ENCODE data around the gene ANXA1. TPM values are rescaled to one million over a fixed set of nuclear protein-coding genes. Genes with fewer than 3 reads are reported as not detected.

The ANXA1 gene
- total RNA-seq, 2 donors from 2014 or later = 50.3 to 57.1 TPM

DNA sequence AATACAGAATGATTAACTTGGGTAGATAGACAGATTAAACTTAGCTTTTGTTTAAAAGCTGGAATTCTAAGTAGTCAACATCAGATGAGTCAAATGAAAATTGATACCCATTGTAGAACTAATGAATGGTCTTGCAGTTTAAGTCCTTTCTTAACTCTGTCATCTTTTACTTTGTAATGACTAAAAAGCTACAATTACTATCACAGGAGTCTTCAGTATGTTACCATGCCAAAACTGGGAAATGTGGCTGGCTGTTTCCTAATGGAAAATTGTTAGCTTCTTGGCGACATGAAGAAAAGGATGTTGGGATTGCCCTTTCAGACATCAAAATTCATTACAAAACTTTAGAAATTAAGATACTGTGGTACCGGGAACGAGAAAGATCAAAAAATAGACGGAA is 20.2 kb upstream of the ANXA1 start:
- Mint-ChIP-seq H3K36me3 (ENCODE audit: low read depth) (no peaks in the 10 kb centered on the region), H3K27ac (peak overlapping the region; percentile 96), H3K4me3 (peak overlapping the region; percentile 87), H3K4me1 (peaks cover 29% of the 10 kb centered on the region), H3K27me3 (no peaks in the 10 kb centered on the region), H3K9me3 (no peaks in the 10 kb centered on the region)
- peak; percentile 24 for ATAC-seq (replicated peaks)

DNA sequence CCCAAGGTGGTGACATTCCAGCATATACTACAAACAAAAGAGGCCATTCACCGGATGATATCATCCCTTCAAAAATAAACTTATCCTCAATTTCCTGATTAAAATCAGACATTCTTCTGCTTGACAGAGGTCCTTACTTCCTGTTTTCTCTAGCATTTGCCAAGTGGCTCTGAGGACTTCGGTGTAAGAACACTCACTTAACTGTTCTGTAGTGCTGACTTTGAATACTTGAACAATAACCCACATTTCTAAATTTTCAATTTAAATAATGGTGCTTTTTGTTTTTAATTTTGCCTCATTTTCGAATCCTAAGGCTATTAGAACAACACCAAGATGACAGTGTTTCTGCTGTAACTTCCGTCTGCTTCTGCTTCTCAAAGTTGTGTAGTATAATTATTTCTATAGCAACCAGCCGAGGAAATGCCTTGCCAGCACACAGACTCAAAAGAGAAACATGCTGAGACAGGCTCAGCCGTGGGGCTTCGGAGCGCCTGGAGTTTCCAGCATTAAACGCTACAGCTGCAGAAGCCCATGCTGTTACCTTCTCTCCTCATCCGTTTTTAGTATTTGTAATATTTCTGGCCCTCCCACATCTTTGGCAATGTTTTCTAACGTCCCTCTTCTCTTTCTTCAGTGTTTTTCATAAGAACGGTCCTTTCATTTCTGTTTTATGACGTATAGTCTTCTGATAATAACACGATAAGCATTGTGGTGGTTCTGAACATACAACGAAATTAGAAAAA is 19.5 kb upstream of the ANXA1 start:
- no peaks in the 10 kb centered on the region for H3K36me3 Mint-ChIP-seq (ENCODE audit: low read depth)
- peak overlapping the region; percentile 87 for H3K4me3 Mint-ChIP-seq
- H3K27me3 Mint-ChIP-seq = no peaks in the 10 kb centered on the region
- peak; percentile 89 for ATAC-seq (replicated peaks)
- peak overlapping the region; percentile 96 for H3K27ac Mint-ChIP-seq
- H3K9me3 Mint-ChIP-seq = no peaks in the 10 kb centered on the region
- H3K4me1 Mint-ChIP-seq = peaks cover 29% of the 10 kb centered on the region

DNA sequence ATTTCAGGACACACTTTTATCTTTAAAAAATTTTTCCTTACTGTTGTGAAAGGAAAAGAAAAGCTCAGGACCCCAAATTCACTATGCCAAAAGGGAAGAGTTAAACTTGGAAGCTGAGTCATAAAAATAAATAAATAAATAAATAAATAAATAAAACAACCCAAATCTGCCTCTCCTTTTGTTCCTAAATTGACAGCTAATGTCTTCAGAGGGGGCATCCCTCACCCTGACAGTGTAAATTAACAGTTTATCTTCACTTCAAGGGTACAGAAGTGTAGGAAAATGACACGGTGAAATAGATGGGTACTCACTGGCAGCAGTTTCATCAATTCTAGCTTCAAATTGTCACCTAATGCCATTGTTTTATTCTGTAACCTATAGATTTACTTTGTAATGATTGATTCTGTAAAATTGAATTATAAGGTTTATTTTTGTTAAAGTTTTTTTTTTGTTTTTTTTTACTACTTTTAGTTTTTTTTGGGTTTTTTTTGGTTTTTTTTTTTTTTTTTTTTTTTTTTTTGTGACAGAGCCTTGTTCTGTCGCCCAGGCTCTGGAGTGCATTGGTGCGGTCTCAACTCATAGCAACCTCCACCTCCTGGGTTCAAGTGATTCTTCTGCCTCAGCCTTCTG is 18.5 kb upstream of the ANXA1 start:
- peak overlapping the region; percentile 96 for H3K27ac Mint-ChIP-seq
- H3K9me3 Mint-ChIP-seq = no peaks in the 10 kb centered on the region
- no peaks in the 10 kb centered on the region for H3K36me3 Mint-ChIP-seq (ENCODE audit: low read depth)
- peak overlapping the region; percentile 87 for H3K4me3 Mint-ChIP-seq
- H3K4me1 Mint-ChIP-seq = peaks cover 29% of the 10 kb centered on the region
- H3K27me3 Mint-ChIP-seq = no peaks in the 10 kb centered on the region
- ATAC-seq (replicated peaks) = no peak

DNA sequence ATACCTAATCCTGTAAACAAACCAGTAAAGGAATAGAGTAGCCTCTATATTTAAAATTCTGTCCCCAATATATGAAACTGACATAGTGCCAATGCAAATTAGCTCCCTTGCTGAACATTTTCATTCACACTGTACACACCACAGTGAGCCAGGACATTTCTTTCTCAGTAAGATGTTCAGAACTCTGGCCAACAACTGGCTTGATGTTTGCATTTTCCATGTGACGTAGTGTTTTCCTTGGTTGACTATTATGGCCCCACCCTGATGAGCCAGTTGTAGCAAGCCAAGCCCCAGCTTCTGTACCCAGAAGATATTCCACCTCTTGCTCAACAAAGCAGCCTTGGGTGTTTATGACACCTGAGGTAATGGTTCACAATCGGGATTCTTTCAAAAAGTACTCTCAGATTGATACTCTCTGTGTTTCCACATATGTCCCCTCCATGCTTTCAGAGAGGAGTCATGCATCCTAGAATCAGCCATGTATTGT is 17.7 kb upstream of the ANXA1 start:
- H3K4me3 Mint-ChIP-seq = peak overlapping the region; percentile 87
- peak overlapping the region; percentile 96 for H3K27ac Mint-ChIP-seq
- ATAC-seq (replicated peaks) = peak; percentile 22
- H3K9me3 Mint-ChIP-seq = no peaks in the 10 kb centered on the region
- H3K27me3 Mint-ChIP-seq = no peaks in the 10 kb centered on the region
- H3K4me1 Mint-ChIP-seq = peaks cover 29% of the 10 kb centered on the region
- H3K36me3 Mint-ChIP-seq (ENCODE audit: low read depth) = no peaks in the 10 kb centered on the region

DNA sequence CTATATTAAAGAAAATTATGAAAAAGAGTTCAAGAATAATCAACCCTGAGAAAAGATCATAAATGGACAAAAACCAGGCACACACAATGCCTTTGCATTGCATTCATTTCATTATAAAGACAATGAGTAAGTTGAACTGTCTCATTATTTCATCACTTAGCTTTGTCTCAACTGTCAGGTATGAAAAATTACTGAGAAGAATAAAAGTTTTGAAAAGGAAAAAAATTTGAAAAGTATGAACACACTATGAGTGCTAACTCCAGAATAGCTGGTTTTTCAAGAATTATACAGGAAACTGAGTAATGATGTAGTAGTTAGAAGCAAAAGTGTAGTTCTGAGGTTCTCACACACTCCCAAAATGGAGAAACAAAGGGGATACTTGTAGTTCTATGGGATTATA is 16.3 kb upstream of the ANXA1 start:
- ATAC-seq (replicated peaks) = peak; percentile 37
- Mint-ChIP-seq H3K4me1 (peaks cover 22% of the 10 kb centered on the region), H3K36me3 (ENCODE audit: low read depth) (no peaks in the 10 kb centered on the region), H3K9me3 (no peaks in the 10 kb centered on the region), H3K27me3 (no peaks in the 10 kb centered on the region), H3K4me3 (no peak overlapping the region), H3K27ac (peak overlapping the region; percentile 20)

DNA sequence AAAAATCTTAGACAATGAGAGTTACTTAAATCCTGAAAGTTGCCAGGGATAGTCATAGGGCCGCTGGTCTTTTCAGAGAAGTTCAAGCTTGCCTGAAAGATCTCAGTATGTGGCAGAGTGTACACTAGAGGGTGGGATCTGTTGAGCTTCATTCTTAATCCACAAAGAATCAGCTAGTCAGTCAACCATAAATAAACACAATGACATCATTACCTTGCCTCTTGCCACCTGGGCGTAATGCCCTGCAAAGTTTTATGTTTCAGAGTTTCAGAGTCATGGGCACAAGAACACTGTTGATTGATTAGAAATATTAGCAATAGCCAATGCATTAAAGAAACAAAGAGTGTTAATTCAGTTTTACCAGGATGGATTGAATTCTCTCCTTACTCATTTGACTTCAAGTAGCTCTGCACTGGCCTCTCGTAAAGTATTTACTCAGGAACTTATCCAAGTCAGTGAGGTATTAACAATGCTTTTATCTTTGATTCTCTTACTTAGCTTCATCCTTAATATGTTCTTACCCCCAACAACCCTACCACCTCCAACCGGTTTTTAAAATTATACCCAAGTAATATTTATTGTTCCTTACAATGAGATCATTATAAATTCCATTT is 14.3 kb upstream of the ANXA1 start:
- no peak overlapping the region for H3K4me3 Mint-ChIP-seq
- H3K27me3 Mint-ChIP-seq = no peaks in the 10 kb centered on the region
- no peak overlapping the region for H3K27ac Mint-ChIP-seq
- no peaks in the 10 kb centered on the region for H3K36me3 Mint-ChIP-seq (ENCODE audit: low read depth)
- no peaks in the 10 kb centered on the region for H3K9me3 Mint-ChIP-seq
- ATAC-seq (replicated peaks) = no peak
- H3K4me1 Mint-ChIP-seq = peaks cover 14% of the 10 kb centered on the region

DNA sequence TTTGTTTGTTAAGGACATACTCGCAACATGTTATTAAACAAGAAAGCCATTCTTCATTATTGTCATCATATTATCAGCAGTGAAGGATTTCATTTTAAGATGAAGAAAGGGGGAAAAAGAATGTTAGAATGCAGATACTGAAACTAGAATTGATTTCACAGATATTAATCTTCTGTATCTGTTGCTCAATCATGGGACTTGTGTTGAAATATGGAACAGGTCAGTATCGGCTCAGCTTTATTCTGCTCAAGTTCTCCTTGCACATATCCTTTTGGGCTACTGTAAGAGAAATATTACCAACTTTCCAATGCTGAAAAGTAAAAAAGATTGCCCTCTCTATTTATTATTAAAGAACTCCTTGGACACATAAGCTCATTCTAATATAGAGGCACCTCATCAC is 13.8 kb upstream of the ANXA1 start:
- Mint-ChIP-seq H3K9me3 (no peaks in the 10 kb centered on the region), H3K4me1 (peaks cover 14% of the 10 kb centered on the region), H3K36me3 (ENCODE audit: low read depth) (no peaks in the 10 kb centered on the region), H3K27ac (no peak overlapping the region), H3K4me3 (no peak overlapping the region), H3K27me3 (no peaks in the 10 kb centered on the region)
- no peak for ATAC-seq (replicated peaks)

DNA sequence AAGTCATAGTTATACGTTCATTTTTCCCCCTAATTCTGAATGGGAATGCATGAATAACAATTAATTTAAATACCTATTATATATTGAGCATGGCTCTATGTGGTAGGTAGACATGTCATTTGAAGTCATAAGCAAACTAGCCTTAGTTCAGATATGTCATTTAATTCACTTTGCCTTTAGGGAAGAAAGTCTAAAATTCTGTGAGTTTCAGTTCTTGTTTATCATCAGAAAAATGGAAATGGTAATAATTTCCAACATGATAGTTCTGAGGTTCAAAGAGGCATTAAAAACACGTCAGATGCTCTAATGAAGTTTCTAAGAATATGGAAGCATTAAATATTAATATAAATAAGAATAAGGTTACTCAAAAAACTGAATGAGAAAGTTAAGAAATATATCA is 13.1 kb upstream of the ANXA1 start:
- no peak for ATAC-seq (replicated peaks)
- H3K27ac Mint-ChIP-seq = no peak overlapping the region

DNA sequence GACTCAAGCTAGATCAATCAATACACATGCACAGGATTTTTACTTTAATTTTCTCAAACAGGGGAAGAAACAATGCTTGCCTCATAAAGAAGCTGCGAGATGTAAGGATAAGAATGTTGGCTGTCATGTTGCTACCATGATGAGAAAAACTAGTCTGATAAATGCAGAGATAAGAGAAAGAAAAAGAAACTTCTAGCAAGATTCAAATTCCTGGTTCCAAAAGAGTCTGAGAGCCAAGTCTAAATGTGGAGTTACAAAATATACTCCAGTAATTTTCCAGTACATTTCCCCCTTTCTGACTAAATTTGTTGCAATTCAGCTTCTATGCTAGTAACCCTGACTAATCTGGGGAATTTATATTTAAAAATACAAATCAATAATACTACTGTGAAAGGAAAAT is 10.4 kb upstream of the ANXA1 start:
- H3K4me1 Mint-ChIP-seq = peaks cover 5% of the 10 kb centered on the region
- ATAC-seq (replicated peaks) = no peak
- no peak overlapping the region for H3K4me3 Mint-ChIP-seq
- H3K9me3 Mint-ChIP-seq = no peaks in the 10 kb centered on the region
- no peak overlapping the region for H3K27ac Mint-ChIP-seq
- H3K27me3 Mint-ChIP-seq = no peaks in the 10 kb centered on the region
- no peaks in the 10 kb centered on the region for H3K36me3 Mint-ChIP-seq (ENCODE audit: low read depth)

More for the DNA sequence above, 13.1 kb upstream of the ANXA1 start:
- Mint-ChIP-seq H3K36me3 (ENCODE audit: low read depth) (no peaks in the 10 kb centered on the region), H3K9me3 (no peaks in the 10 kb centered on the region), H3K4me3 (no peak overlapping the region), H3K27me3 (no peaks in the 10 kb centered on the region), H3K4me1 (peaks cover 14% of the 10 kb centered on the region)

DNA sequence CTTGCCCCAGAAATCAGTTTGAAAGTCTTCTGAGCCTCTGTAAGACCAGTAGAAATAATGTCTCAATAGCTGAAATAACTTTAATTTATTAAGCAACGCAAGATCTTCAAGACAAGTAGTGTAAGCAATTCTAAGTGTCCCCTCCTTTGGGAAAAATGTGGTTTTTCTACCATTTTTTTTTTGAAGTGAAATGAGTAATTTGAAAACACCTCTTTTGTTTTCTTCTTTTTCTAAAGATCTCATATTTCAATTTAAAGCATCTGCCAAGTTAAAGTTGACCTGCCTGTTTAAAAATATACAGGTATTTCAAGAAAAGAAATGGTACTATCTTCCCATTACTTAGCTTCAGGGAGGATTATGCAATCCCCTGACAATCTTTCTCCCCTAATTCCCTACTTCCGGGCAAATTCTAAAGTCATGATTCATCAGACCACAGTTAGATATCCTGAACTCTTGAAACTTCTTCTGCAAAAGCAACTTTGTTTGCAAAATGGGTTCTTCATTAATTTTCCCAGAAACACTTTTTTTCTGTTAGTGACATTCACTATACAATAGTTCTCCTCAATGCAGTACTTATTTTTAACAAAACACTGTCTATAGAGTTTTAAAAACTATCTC is 7.8 kb upstream of the ANXA1 start:
- Mint-ChIP-seq H3K36me3 (ENCODE audit: low read depth) (no peaks in the 10 kb centered on the region), H3K9me3 (no peaks in the 10 kb centered on the region), H3K4me3 (no peak overlapping the region), H3K27me3 (no peaks in the 10 kb centered on the region), H3K4me1 (peaks cover 5% of the 10 kb centered on the region), H3K27ac (no peak overlapping the region)
- ATAC-seq (replicated peaks) = no peak

DNA sequence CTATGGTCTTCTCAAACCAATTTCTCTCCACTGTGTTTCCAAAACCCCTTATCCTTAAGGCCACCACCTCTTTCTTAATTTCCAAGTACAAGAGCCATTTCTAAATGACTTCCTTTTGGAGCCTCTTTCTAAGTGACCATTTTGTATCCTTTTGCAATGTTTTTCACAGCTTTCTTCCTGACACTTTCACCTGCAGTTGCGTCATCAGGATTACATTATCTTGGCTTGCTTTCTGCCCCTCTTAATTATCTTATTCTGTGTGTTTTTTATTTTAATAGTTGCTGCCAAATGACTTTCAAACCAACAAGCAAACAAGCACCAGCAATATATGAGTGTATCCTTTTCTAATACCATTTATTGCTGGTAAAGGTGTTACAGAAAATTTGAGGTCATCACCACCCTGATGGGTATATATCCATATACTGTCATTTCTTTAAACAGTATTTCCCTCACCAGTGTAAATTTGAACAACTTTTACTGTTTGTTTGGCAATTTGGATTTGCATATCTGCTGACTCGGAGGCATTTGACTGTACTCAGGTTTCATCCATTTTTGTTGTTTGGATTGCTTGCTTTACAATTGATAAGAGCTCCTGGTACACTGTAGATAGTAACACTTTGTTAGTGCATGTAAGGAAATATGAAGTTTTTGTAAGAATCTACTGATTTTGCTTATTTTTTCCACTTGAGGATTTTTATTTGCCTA is 5.4 kb upstream of the ANXA1 start:
- H3K36me3 Mint-ChIP-seq (ENCODE audit: low read depth) = no peaks in the 10 kb centered on the region
- peaks cover 16% of the 10 kb centered on the region for H3K4me1 Mint-ChIP-seq
- no peaks in the 10 kb centered on the region for H3K9me3 Mint-ChIP-seq
- H3K27ac Mint-ChIP-seq = no peak overlapping the region
- H3K4me3 Mint-ChIP-seq = no peak overlapping the region
- no peaks in the 10 kb centered on the region for H3K27me3 Mint-ChIP-seq
- ATAC-seq (replicated peaks) = no peak

DNA sequence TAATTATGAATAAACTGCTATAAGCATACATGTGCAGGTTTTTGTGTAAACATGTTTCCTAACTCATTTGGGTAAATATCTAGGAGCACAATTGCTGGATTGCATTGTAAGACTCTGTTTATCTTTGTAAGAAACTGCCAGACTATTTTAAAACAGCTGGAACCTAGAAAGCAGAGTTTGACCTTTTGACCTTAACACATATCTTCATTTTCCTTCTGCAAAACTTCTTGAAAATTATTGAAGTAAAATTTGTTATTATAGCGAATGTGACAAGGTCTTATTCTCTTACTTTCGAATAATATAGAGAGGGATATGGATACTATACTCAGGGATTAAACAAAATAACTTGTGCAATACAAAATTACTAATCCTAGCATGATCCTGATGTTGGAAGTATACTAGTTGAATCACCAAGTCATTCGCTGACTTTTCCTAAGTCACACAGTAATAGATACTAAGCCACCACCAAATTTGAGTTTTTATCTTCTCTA is 3.2 kb upstream of the ANXA1 start:
- Mint-ChIP-seq H3K9me3 (no peaks in the 10 kb centered on the region), H3K27me3 (no peaks in the 10 kb centered on the region), H3K36me3 (ENCODE audit: low read depth) (no peaks in the 10 kb centered on the region), H3K27ac (peak overlapping the region; percentile 92), H3K4me1 (peaks cover 26% of the 10 kb centered on the region), H3K4me3 (peak overlapping the region; percentile 74)
- peak; percentile 18 for ATAC-seq (replicated peaks)

DNA sequence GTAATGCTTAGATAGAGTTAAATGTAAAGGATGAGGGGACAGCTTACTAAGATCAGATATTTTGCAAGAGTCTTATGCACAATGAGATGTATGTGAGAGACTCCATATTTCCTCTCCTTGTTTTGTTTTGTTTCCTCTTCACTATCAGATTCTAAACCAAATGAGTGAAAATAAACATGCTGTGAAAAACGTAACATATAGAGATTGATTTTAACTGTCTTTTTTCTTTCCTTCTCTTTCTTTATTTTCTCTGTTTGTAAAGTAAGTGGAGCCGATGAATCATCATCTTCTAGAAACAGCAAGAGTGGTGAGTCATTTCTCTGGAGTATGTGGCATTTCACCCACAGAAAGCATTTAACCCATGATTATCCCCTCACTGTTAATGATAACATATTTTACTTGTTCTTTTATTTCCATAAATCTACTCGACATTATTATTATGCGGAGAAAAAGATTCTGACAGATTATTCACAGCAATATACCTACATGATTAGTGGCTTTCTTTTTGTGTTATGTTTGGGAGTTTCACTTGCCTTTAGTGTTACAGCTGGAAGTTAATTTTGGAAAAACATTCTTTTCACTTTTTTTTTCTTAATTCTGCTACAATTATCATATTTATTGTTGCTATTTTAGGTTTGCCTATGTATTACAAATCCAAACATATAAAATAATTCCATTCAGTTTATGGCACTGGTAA is 2.1 kb upstream of the ANXA1 start:
- no peaks in the 10 kb centered on the region for H3K9me3 Mint-ChIP-seq
- peak overlapping the region; percentile 74 for H3K4me3 Mint-ChIP-seq
- H3K36me3 Mint-ChIP-seq (ENCODE audit: low read depth) = peaks cover 2% of the 10 kb centered on the region
- peak overlapping the region; percentile 92 for H3K27ac Mint-ChIP-seq
- H3K27me3 Mint-ChIP-seq = no peaks in the 10 kb centered on the region
- H3K4me1 Mint-ChIP-seq = peaks cover 29% of the 10 kb centered on the region
- ATAC-seq (replicated peaks) = peak; percentile 69

DNA sequence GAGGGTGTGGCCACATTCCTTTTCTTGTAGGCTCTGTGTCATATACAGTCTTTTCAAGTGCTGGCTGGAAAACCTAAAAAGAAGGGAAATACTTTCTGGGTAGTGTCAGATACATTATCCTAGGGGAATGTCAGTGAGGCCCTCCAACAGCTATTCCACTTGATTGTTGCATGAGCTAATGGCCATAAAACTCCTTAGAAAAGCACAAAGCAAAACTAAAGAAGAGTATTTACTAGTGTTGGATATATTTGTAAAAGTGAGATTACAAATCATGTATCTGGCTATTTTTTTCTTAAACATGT is 829 bp downstream of the ANXA1 start:
- peak overlapping the region; percentile 99 for H3K27ac Mint-ChIP-seq
- no peaks in the 10 kb centered on the region for H3K9me3 Mint-ChIP-seq
- peak overlapping the region; percentile 98 for H3K4me3 Mint-ChIP-seq
- no peaks in the 10 kb centered on the region for H3K27me3 Mint-ChIP-seq
- no peak for ATAC-seq (replicated peaks)
- peaks cover 42% of the 10 kb centered on the region for H3K4me1 Mint-ChIP-seq
- peaks cover 14% of the 10 kb centered on the region for H3K36me3 Mint-ChIP-seq (ENCODE audit: low read depth)
